ENCODE results near the gene CALML3. TPM values are rescaled to one million over a fixed set of nuclear protein-coding genes. Genes with fewer than 3 reads are reported as not detected.

CALML3 gene
- total and polyA plus RNA-seq, 2 donors (not counting 3 experiments of a cell fraction or from before 2014, with no cell fraction given), result not detected

GRCh38 chr10:5555021-5555510, 30.3 kb downstream of the CALML3 start:
- H4K20me1 ChIP-seq (replicated peaks; ENCODE audit: control insufficient read depth, extremely low read depth, insufficient read depth, low read length), result no peaks in the 10 kb centered on the region
- dilution Hi-C loops (cut with MboI; ENCODE audit: extremely low pct_ligation_motif_present, low sequenced_read_pairs) (no loop called here), intact Hi-C loops (cut with micrococcal nuclease) (no loop called here)
- no peaks in the 10 kb centered on the region for H3K9me1 ChIP-seq (replicated peaks; ENCODE audit: control insufficient read depth, extremely low read depth, insufficient read depth, low read length)
- no peak overlapping the region for H3K27ac ChIP-seq (ENCODE audit: insufficient read depth, low read depth, low read length)
- H3K36me3 ChIP-seq (ENCODE audit: control insufficient read depth in 2 of 2, extremely low read depth in 1 of 2, insufficient read depth in 2 of 2, low read length in 2 of 2), result no peaks in the 10 kb centered on the region
- H3K27me3 ChIP-seq (ENCODE audit: control insufficient read depth in 2 of 2, insufficient read depth in 2 of 2, low read length in 2 of 2), result no peaks in the 10 kb centered on the region
- H3K9me3 ChIP-seq (replicated peaks; ENCODE audit: control insufficient read depth, insufficient read depth, low read length), result no peaks in the 10 kb centered on the region
- FAIRE-seq (no peak), DNase-seq (ENCODE audit: low read depth, low spot score) (no peak)
- no peak overlapping the region for H3K9ac ChIP-seq (replicated peaks; ENCODE audit: extremely low read depth, insufficient read depth, low read length)
- TF ChIP-seq GATA2 (IDR thresholded peaks at IDR 0.05; ENCODE audit: insufficient read depth, insufficient read length, low read depth, low read length), result no peak
- TF ChIP-seq CTCF (IDR thresholded peaks at IDR 0.05; ENCODE audit: extremely low read depth in 1 of 2, insufficient read depth in 1 of 2, low read depth in 1 of 2, low read length in 2 of 2), result no peak
- H3K79me2 ChIP-seq (ENCODE audit: control insufficient read depth, insufficient read depth, low read length), result no peaks in the 10 kb centered on the region
- peaks cover 29% of the 10 kb centered on the region for H3K4me1 ChIP-seq (ENCODE audit: control insufficient read depth, extremely low read depth, insufficient read depth, low read length)
- CTCF ChIA-PET, result interaction anchor here (1.2 kb wide), 1 partner anchor 68 kb away, joined by 12 read pairs; no protein-coding TSS in a partner anchor
- no peak overlapping the region for H3K4me3 ChIP-seq (replicated peaks in 1 of 3; ENCODE audit: insufficient read depth in 1 of 3, low read depth in 1 of 3, low read length in 3 of 3)
- no peak overlapping the region for H2AFZ ChIP-seq (ENCODE audit: low read depth, low read length)
- POLR2A ChIA-PET, result no interaction called here
- BruUV-seq (replicated peaks), result no TSS peak
- H3K4me2 ChIP-seq (ENCODE audit: insufficient read depth, low read length), result no peak overlapping the region

- peaks cover 32% of the 10 kb centered on the region for H3K4me1 ChIP-seq (ENCODE audit: control insufficient read depth, extremely low read depth, insufficient read depth, low read length)
- intact Hi-C loops (cut with micrococcal nuclease) (no loop called here), dilution Hi-C loops (cut with MboI; ENCODE audit: extremely low pct_ligation_motif_present, low sequenced_read_pairs) (no loop called here)
- no TSS peak for BruUV-seq (replicated peaks)
- no peaks in the 10 kb centered on the region for H3K27me3 ChIP-seq (ENCODE audit: control insufficient read depth in 2 of 2, insufficient read depth in 2 of 2, low read length in 2 of 2)
- no peaks in the 10 kb centered on the region for H3K36me3 ChIP-seq (ENCODE audit: control insufficient read depth in 2 of 2, extremely low read depth in 1 of 2, insufficient read depth in 2 of 2, low read length in 2 of 2)
- POLR2A ChIA-PET, result no interaction called here
- CTCF ChIA-PET, result interaction anchor here (1.9 kb wide), 1 partner anchor 67 kb away, joined by 8 read pairs; no protein-coding TSS in a partner anchor
- no peak for TF ChIP-seq POLR2AphosphoS5 (IDR thresholded peaks at IDR 0.05; ENCODE audit: insufficient read depth, low read depth, low read length)
- TF ChIP-seq FOS (IDR thresholded peaks at IDR 0.05; ENCODE audit: borderline replicate concordance, insufficient read depth, low read length), result no peak
- TF ChIP-seq JUN (IDR thresholded peaks at IDR 0.05; ENCODE audit: borderline replicate concordance, insufficient read depth, insufficient read length, low read depth), result no peak
- no peak for TF ChIP-seq EZH2 (IDR thresholded peaks at IDR 0.05; ENCODE audit: borderline replicate concordance, low read depth, low read length, severe bottlenecking)
- TF ChIP-seq MYC (IDR thresholded peaks at IDR 0.05; ENCODE audit: low read depth, low read length), result no peak
- no peak for TF ChIP-seq CTCF (IDR thresholded peaks at IDR 0.05; ENCODE audit: extremely low read depth in 1 of 2, insufficient read depth in 1 of 2, low read depth in 1 of 2, low read length in 2 of 2)
- no peak for TF ChIP-seq MAX (IDR thresholded peaks at IDR 0.05; ENCODE audit: insufficient read depth, insufficient read length)
- TF ChIP-seq GATA2 (IDR thresholded peaks at IDR 0.05; ENCODE audit: insufficient read depth, insufficient read length, low read depth, low read length), result no peak
- TF ChIP-seq POLR2A (IDR thresholded peaks at IDR 0.05; ENCODE audit: low read depth, low read length), result no peak
- FAIRE-seq (no peak), DNase-seq (ENCODE audit: low read depth, low spot score) (no peak)
- H3K4me3 ChIP-seq (replicated peaks in 1 of 3; ENCODE audit: insufficient read depth in 1 of 3, low read depth in 1 of 3, low read length in 3 of 3), result no peak overlapping the region
- H3K4me2 ChIP-seq (ENCODE audit: insufficient read depth, low read length), result no peak overlapping the region
- H2AFZ ChIP-seq (ENCODE audit: low read depth, low read length), result no peak overlapping the region
- no peaks in the 10 kb centered on the region for H3K79me2 ChIP-seq (ENCODE audit: control insufficient read depth, insufficient read depth, low read length)
- H3K9ac ChIP-seq (replicated peaks; ENCODE audit: extremely low read depth, insufficient read depth, low read length), result no peak overlapping the region
- H3K27ac ChIP-seq (ENCODE audit: insufficient read depth, low read depth, low read length), result no peak overlapping the region
- H3K9me1 ChIP-seq (replicated peaks; ENCODE audit: control insufficient read depth, extremely low read depth, insufficient read depth, low read length), result no peaks in the 10 kb centered on the region
- no peaks in the 10 kb centered on the region for H3K9me3 ChIP-seq (replicated peaks; ENCODE audit: control insufficient read depth, insufficient read depth, low read length)
- no peaks in the 10 kb centered on the region for H4K20me1 ChIP-seq (replicated peaks; ENCODE audit: control insufficient read depth, extremely low read depth, insufficient read depth, low read length)
Measured at GRCh38 chr10:5555881-5556280, 31.1 kb downstream of the CALML3 start.
